ENCODE data around the gene CADM2. TPM values are rescaled to one million over a fixed set of nuclear protein-coding genes. Genes with fewer than 3 reads are reported as not detected.

The CADM2 gene
- total RNA-seq, 1 experiment from 2014 or later: not detected

GRCh38 chr3:86087160-86087871 lies 1128.5 kb downstream of the CADM2 start:
- BruUV-seq (replicated peaks): no TSS peak
- H3K27ac ChIP-seq (ENCODE audit: low read depth, low read length): no peak overlapping the region
- ATAC-seq (no peak), DNase-seq (ENCODE audit: low read depth, low spot score) (no peak)
- H3K27me3 ChIP-seq (ENCODE audit: insufficient read depth, low read length): no peaks in the 10 kb centered on the region
- H2AFZ ChIP-seq (ENCODE audit: low read depth, low read length, poor library complexity, severe bottlenecking): no peak overlapping the region
- POLR2A ChIA-PET: no interaction called here
- H3K4me3 ChIP-seq (replicated peaks in 1 of 2; ENCODE audit: low read depth in 1 of 2, low read length in 2 of 2): no peak overlapping the region
- H3K4me2 ChIP-seq (ENCODE audit: low read length): no peak overlapping the region
- RAD21 ChIA-PET (ENCODE audit: low non-redundant PET in 1 of 2, low total read pairs in 2 of 2, uncharacterized antibody in 2 of 2, unreplicated experiment in 2 of 2): no interaction called here
- no peak for TF ChIP-seq ZFX (IDR thresholded peaks at IDR 0.05)
- TF ChIP-seq POLR2A (IDR thresholded peaks at IDR 0.05; ENCODE audit: borderline replicate concordance, extremely low read depth, insufficient read depth, insufficient read length): no peak
- peaks cover 16 to 28% of the 10 kb centered on the region in 2 experiments; a peak in 2 of 4 replicates for H3K9me3 ChIP-seq (ENCODE audit: control insufficient read depth in 1 of 2, insufficient read depth in 1 of 2, low read depth in 1 of 2, low read length in 2 of 2)
- no peaks in the 10 kb centered on the region for H3K36me3 ChIP-seq (ENCODE audit: control insufficient read depth in 1 of 2, insufficient read depth in 2 of 2, low read length in 2 of 2)
- H3K9ac ChIP-seq (ENCODE audit: low read length): no peak overlapping the region
- H3K79me2 ChIP-seq (ENCODE audit: insufficient read depth, low read length): no peaks in the 10 kb centered on the region
- H4K20me1 ChIP-seq (ENCODE audit: insufficient read depth): no peaks in the 10 kb centered on the region
- CTCF ChIA-PET: no interaction called here
- H3K9me2 ChIP-seq (ENCODE audit: insufficient read depth): no peaks in the 10 kb centered on the region
- H3K4me1 ChIP-seq (ENCODE audit: control insufficient read depth in 1 of 2, insufficient read depth in 2 of 2, low read length in 2 of 2): no peaks in the 10 kb centered on the region
- intact Hi-C loops (cut with micrococcal nuclease): no loop called here

GRCh38 chr3:86104154-86104553 lies 1145.4 kb downstream of the CADM2 start:
- intact Hi-C loops (cut with micrococcal nuclease): no loop called here
- no TSS peak for BruUV-seq (replicated peaks)

More at GRCh38 chr3:86104154-86104553, 1145.4 kb downstream of the CADM2 start:
- H3K79me2 ChIP-seq (ENCODE audit: insufficient read depth, low read length): no peaks in the 10 kb centered on the region
- no peaks in the 10 kb centered on the region for H4K20me1 ChIP-seq (ENCODE audit: insufficient read depth)
- H3K4me1 ChIP-seq (ENCODE audit: control insufficient read depth in 1 of 2, insufficient read depth in 2 of 2, low read length in 2 of 2): no peaks in the 10 kb centered on the region
- H3K36me3 ChIP-seq (ENCODE audit: control insufficient read depth in 1 of 2, insufficient read depth in 2 of 2, low read length in 2 of 2): no peaks in the 10 kb centered on the region
- no peak overlapping the region for H3K4me3 ChIP-seq (replicated peaks in 1 of 2; ENCODE audit: low read depth in 1 of 2, low read length in 2 of 2)
- ChIA-PET POLR2A (no interaction called here), RAD21 (ENCODE audit: low non-redundant PET in 1 of 2, low total read pairs in 2 of 2, uncharacterized antibody in 2 of 2, unreplicated experiment in 2 of 2) (no interaction called here), CTCF (no interaction called here)
- H3K9me3 ChIP-seq (ENCODE audit: control insufficient read depth in 1 of 2, insufficient read depth in 1 of 2, low read depth in 1 of 2, low read length in 2 of 2): peaks cover 15% of the 10 kb centered on the region in 2 experiments; a peak in 3 of 4 replicates
- no peak overlapping the region for H3K27ac ChIP-seq (ENCODE audit: low read depth, low read length)
- H3K9ac ChIP-seq (ENCODE audit: low read length): no peak overlapping the region
- H2AFZ ChIP-seq (ENCODE audit: low read depth, low read length, poor library complexity, severe bottlenecking): no peak overlapping the region
- TF ChIP-seq TCF7L2 (IDR thresholded peaks at IDR 0.05; ENCODE audit: borderline replicate concordance, extremely low read depth, insufficient read depth, insufficient read length) (no peak), CBX3 (IDR thresholded peaks at IDR 0.05; ENCODE audit: low read depth) (no peak), SRF (IDR thresholded peaks at IDR 0.05; ENCODE audit: low read depth) (no peak), EZH2 (IDR thresholded peaks at IDR 0.05) (no peak), RAD21 (IDR thresholded peaks at IDR 0.05; ENCODE audit: low read depth) (no peak), SP1 (IDR thresholded peaks at IDR 0.05; ENCODE audit: low read depth) (no peak), ATF3 (IDR thresholded peaks at IDR 0.05) (no peak)
- ATAC-seq (no peak), DNase-seq (ENCODE audit: low read depth, low spot score) (no peak)
- no peaks in the 10 kb centered on the region for H3K27me3 ChIP-seq (ENCODE audit: insufficient read depth, low read length)
- H3K9me2 ChIP-seq (ENCODE audit: insufficient read depth): no peaks in the 10 kb centered on the region
- H3K4me2 ChIP-seq (ENCODE audit: low read length): no peak overlapping the region
